ENCODE measurements around the gene PPP1R12A.

The PPP1R12A gene

DNA sequence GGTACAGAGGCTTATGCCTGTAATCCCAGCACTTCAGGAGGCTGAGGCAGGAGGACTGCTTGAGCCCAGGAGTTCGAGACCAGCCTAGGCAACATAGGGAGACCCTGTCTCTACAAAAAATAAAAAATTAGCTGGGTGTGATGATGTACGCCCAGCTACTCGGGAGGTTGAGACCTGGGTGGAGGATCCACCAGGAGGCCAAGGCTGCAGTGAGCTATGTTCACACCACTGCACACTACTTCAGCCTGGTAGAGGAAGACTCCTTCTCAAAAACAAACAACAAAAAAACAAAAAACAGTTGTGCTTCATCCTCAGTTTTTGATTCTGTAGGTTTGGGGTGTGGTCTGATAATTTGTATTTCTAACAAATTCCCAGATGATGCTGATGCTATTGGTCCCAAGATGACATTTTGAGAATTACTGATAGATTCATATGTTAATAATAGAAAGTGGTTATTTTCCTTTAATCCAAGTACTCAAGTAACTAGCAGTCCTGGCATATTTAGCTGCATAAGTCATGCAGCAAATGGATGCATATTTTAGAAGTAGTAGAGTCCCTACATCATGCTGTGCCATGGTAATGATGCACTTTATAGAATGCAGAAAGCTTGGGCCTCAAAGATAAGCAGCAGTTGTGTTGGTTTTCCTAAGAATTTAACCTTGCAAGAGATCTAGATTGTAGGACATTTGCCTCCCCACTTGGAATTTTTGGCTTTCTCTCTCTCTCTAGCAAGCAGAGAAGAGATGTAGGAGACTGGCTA lies 168.0 kb downstream of the PPP1R12A start:
- DNase-seq = no peak

GRCh38 chr12:79765157-79765556 lies 169.7 kb downstream of the PPP1R12A start:
- no peak for DNase-seq

DNA sequence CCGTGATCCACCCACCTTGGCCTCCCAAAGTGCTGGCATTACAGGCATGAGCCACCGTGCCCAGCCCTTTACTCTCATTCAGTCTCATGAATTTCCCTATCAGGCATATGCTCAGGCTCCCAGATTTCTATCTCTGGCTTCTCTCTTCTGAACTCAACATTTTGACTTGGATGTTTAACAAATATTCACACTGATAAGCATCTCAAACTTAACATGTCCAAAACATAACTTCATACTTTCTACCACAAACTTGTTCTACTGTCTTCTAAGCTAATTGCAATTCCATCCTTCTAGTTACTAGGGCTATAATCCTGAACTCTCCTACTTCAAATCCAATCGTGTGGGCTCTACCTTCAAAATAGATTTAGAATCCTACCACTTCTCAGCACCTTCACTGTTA lies 170.3 kb downstream of the PPP1R12A start:
- DNase-seq = no peak

DNA sequence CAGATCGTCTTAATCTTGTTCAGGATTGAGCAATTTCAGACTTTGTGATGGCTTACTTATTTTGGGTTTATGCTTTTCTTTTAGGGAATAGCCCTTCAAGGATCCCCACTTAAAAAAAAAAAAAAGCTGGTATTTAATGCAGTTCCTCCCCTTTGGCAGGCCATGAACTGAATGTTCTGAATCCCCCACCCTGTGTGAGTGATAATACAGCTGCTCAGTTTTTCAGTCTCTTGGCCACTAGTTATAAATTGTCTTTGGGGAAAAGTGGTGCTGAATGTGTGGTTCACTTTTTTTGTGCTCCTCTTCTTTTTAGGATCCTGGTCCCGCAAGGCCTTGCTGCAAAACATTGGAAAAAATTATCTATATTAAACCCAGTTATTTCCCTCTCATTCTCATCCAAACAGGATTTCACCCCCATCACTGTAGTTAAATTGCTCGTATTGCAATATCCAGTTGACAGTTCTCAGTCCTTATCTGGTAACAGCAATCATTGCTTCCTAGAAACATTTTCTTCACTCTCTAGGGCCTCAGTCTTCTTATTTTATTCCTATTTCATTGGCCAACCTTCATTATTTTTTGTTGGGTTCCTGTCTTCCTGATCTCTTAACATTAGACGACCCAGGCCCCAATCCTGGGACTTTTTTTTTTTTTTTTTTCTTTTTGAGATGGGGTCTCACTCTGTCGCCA lies 171.0 kb downstream of the PPP1R12A start:
- DNase-seq = no peak

DNA sequence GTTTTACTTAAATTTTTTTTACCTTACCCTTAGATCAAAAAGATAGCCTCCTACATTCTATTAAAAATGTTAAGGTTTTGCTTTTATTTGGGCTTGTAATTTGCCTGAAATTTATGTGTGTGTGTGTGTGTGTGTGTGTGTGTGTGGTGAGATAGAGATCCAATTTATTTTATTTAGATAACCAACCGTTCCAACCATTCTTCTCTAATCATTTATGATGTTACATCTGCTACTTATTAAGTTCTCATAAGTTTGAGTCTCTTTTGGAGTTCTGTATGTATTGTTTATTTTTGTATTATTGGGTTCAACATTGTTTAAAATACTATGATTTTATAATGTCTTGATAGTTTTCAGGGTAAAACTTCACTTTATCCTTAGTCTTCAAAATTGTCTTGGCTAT lies 173.6 kb downstream of the PPP1R12A start:
- DNase-seq = no peak

- no peak for DNase-seq
Observed at GRCh38 chr12:79747274-79747673, 187.6 kb downstream of the PPP1R12A start.

GRCh38 chr12:79737875-79738718 lies 196.8 kb downstream of the PPP1R12A start:
- peak; percentile 34 for DNase-seq

DNA sequence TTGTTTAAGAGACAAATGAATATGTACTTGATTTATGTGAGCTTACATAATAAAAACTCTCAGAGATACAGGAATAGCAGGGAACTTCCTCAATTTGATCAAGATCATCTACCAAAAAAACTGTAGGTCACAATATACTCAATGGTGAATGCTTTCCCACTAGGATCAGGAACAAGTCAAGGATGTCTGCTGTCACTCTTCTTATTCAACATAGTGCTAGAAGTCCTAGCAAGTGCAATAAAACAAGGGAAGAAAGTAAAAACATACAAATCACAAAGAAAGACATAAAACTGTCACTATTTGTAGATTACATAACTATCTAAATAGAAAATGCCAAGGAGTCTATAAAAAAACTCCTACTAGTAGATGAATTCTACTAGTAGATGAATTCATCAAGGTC lies 202.3 kb downstream of the PPP1R12A start:
- DNase-seq = no peak

DNA sequence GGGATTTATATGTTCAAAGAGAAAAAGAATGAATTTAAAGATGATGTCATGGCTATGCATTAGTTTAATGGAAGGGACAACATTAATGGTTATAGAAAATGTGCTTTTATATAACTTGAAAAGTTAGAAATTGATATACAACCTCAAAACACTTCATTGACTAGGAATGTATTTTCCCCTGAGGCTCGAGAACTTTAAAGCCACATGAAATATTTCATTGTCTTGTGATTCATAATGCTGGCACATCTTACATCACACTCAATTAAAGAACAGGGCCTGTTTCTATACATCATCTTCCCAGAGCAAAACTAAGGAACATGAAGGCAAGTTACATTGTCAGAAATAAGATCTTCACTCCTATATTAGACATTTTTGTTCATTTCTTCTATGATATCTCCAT lies 208.9 kb downstream of the PPP1R12A start:
- no peak for DNase-seq

All from DMS153 (cell line).